Trophoblast cell (in vitro differentiated cells and primary cell): ENCODE measurements around the gene SDCCAG8. TPM values are rescaled to one million over a fixed set of nuclear protein-coding genes. Genes with fewer than 3 reads are reported as not detected.
"Not testable (repeated sequence)": the region's sequence is repeated elsewhere in the genome, so short reads cannot be mapped to it uniquely, and the experiment has no call there.

Source experiments
- DNase-seq, 2 donors: peaks; one replicate each; pipeline ENCODE4 v3.0.0-alpha.2; 2016
- H2AFZ ChIP-seq: 2 replicates; pipeline ENCODE4 v1.6.1; 2013; ENCODE audit warnings: low read length, moderate library complexity, mild to moderate bottlenecking; ENCODE audit not compliant: insufficient read depth, poor library complexity
- H2AK5ac ChIP-seq: 2 replicates; pipeline ENCODE4 v1.6.1; 2013; ENCODE audit warnings: mild to moderate bottlenecking, low read length
- H2BK120ac ChIP-seq: 2 replicates; pipeline ENCODE4 v1.6.1; 2013; ENCODE audit warnings: low read length, mild to moderate bottlenecking, moderate library complexity; ENCODE audit not compliant: insufficient read depth, poor library complexity
- H2BK12ac ChIP-seq: 2 replicates; pipeline ENCODE4 v1.6.1; 2013; ENCODE audit warnings: mild to moderate bottlenecking, low read length, moderate library complexity
- H2BK5ac ChIP-seq: 2 replicates; pipeline ENCODE4 v1.6.1; 2013; ENCODE audit warnings: low read length, low read depth, moderate library complexity, mild to moderate bottlenecking; ENCODE audit not compliant: poor library complexity
- H3K14ac ChIP-seq: 2 replicates; pipeline ENCODE4 v1.6.1; 2013; ENCODE audit warnings: mild to moderate bottlenecking, low read length
- H3K18ac ChIP-seq: 2 replicates; pipeline ENCODE4 v1.6.1; 2013; ENCODE audit warnings: mild to moderate bottlenecking, low read length
- H3K23ac ChIP-seq: 2 replicates; pipeline ENCODE4 v1.6.1; 2013; ENCODE audit warnings: low read length
- H3K27ac ChIP-seq: 2 replicates; pipeline ENCODE4 v1.5.1; 2013; ENCODE audit warnings: low read depth, mild to moderate bottlenecking, inconsistent platforms, low read length, moderate library complexity
- H3K27me3 ChIP-seq: 2 replicates; pipeline ENCODE4 v1.6.1; 2013; ENCODE audit warnings: inconsistent platforms, mild to moderate bottlenecking, low read length, moderate library complexity; ENCODE audit not compliant: insufficient read depth
- H3K36me3 ChIP-seq, 2 experiments: 1 replicate in 1 of 2; 2 replicates in 1 of 2; pipeline ENCODE4 v1.6.1; 2013; ENCODE audit warnings: low read length in 2 of 2, mild to moderate bottlenecking in 2 of 2, moderate library complexity in 1 of 2; ENCODE audit not compliant: insufficient read depth in 2 of 2, control insufficient read depth in 1 of 2
- H3K4ac ChIP-seq: 2 replicates; pipeline ENCODE4 v1.6.1; 2013; ENCODE audit warnings: low read depth, mild to moderate bottlenecking, low read length, moderate library complexity
- H3K4me1 ChIP-seq, 2 experiments: 1 replicate in 1 of 2; 2 replicates in 1 of 2; pipeline ENCODE4 v1.6.1; 2013; ENCODE audit warnings: low read length in 2 of 2, mild to moderate bottlenecking in 2 of 2, moderate library complexity in 1 of 2; ENCODE audit not compliant: insufficient read depth in 2 of 2, control insufficient read depth in 1 of 2
- H3K4me2 ChIP-seq: 2 replicates; pipeline ENCODE4 v1.6.1; 2013; ENCODE audit warnings: inconsistent platforms, mild to moderate bottlenecking, low read length, moderate library complexity
- H3K4me3 ChIP-seq: 2 replicates; pipeline ENCODE4 v1.5.1; 2013; ENCODE audit warnings: mild to moderate bottlenecking, low read depth, low read length, inconsistent platforms
- H3K79me1 ChIP-seq: one replicate; pipeline ENCODE4 v1.6.1; 2013; ENCODE audit warnings: low read length
- H3K79me2 ChIP-seq: 2 replicates; pipeline ENCODE4 v1.6.1; 2013; ENCODE audit warnings: low read length, mild to moderate bottlenecking; ENCODE audit not compliant: control insufficient read depth, insufficient read depth, poor library complexity
- H3K9ac ChIP-seq: 2 replicates; pipeline ENCODE4 v1.6.1; 2013; ENCODE audit warnings: mild to moderate bottlenecking, low read length
- H3K9me3 ChIP-seq: 2 replicates; pipeline ENCODE4 v1.6.1; 2013; ENCODE audit warnings: low read depth, mild to moderate bottlenecking, control low read depth, inconsistent platforms, low read length; ENCODE audit not compliant: insufficient read depth
- H4K12ac ChIP-seq: 2 replicates; pipeline ENCODE4 v1.6.1; 2013; ENCODE audit warnings: low read depth, mild to moderate bottlenecking, low read length, moderate library complexity
- H4K8ac ChIP-seq: 2 replicates; pipeline ENCODE4 v1.6.1; 2013; ENCODE audit warnings: low read depth, mild to moderate bottlenecking, low read length, moderate library complexity
- H4K91ac ChIP-seq: one replicate; pipeline ENCODE4 v1.6.1; 2013; ENCODE audit warnings: low read depth, mild to moderate bottlenecking, low read length, moderate library complexity
- WGBS: extraction: QIAGEN DNeasy Blood & Tissue Kit; methylation state at CpG from one replicate; pipeline ENCODE4 v1.1.7; 2013; ENCODE audit warnings: missing lambda C conversion rate; ENCODE audit not compliant: insufficient read length, insufficient coverage; ENCODE audit errors: extremely low coverage; 5-methylcytosine and 5-hydroxymethylcytosine counted together
- polyA plus RNA-seq: library from polyadenylated mRNA; stranded (reverse); fragments of 200-250 nt; gene quantifications from 2 replicates; pipeline ENCODE4 v1.2.3, GENCODE V29; 2013

SDCCAG8 gene
- 19.6 and 20.8 TPM in 2 replicates for polyA plus RNA-seq

DNA sequence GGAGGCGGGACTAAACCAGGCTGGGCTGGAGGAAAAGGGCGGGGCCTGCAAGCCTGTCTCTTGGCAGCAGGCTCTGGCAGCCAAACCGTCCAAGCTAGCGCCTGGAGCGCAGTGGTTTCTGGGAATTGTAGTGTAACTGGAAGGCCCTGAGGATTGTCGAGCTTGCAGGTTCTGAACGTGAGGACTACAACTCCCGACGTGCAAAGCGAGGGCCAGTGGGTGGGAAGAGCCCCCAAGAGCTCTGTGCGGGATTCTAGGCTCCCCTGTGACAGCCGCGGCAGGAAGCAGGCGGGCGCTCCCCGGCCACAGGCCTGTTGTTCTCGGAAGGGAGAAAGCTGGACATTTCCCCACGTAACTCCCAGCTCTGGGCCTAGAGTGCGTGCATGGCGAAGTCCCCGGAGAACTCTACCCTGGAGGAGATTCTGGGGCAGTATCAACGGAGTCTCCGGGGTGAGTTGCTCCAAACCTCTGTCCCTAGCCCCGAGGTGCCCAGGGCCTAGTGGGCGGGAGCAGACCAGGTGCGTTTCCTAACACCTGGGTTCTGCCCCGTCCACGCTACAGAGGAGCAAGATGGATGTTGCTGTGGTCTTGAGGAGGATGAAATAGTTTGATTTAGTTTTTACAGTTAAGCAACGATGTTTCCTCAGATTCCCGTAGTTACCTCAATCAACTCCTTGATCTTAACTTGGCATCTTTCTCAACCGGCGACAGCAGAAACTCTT is at the start of gene SDCCAG8:
TSS of gene SDCCAG8 (plus strand) at position 251 of the 722 bp plus-strand sequence. CDS start at position 384, 133 bp downstream.
- Histone ChIP-seq H3K4me1 (no peaks in the 10 kb centered on the region), H2BK12ac (no peak within 1 kb of the TSS), H2AFZ (peak within 1 kb of the TSS; percentile 98), H3K36me3 (peaks cover 0 to 3% of the 10 kb centered on the region in 2 experiments), H3K79me1 (peaks cover 15% of the 10 kb centered on the region), H2AK5ac (peak within 1 kb of the TSS; percentile 64), H3K9me3 (peaks cover 1% of the 10 kb centered on the region), H3K4ac (peak within 1 kb of the TSS; percentile 86), H3K18ac (peak within 1 kb of the TSS; percentile 97), H4K91ac (peak within 1 kb of the TSS; percentile 89), H2BK120ac (peak within 1 kb of the TSS; percentile 93), H2BK5ac (peak within 1 kb of the TSS; percentile 91), H3K4me2 (peak within 1 kb of the TSS; percentile 88), H3K9ac (peak within 1 kb of the TSS; percentile 98), H3K14ac (peak within 1 kb of the TSS; percentile 89), H3K23ac (no peak within 1 kb of the TSS), H4K8ac (peak within 1 kb of the TSS; percentile 92), H3K79me2 (peaks cover 7% of the 10 kb centered on the region), H4K12ac (peak within 1 kb of the TSS; percentile 98), H3K4me3 (peak within 1 kb of the TSS; percentile 100), H3K27ac (peak within 1 kb of the TSS; percentile 96), H3K27me3 (no peaks in the 10 kb centered on the region)
- peak; percentile 100 for DNase-seq
- WGBS = no CpG with 5 or more reads among the region's 32 CpGs

DNA sequence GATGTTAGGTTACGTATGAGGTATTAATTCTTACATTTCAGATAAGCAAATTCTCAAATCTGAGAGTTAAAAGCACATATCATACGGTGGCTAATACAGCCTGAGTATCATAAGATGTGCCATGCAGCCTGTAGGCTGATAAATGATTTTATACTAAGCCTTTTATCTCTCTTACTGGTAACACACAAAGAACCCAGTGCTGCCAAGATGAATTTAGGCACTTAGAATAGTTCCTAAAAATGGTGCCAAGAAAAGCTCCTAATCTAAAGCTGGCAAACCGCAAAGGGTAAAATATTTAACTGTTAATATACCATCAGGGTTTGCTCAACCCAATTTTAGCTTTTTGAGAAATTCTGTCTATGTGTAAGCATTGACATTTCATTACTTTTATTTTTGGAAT is 43.9 kb upstream of the SDCCAG8 start:
- not testable (repeated sequence) for H2BK120ac ChIP-seq, H3K36me3 ChIP-seq, H3K14ac ChIP-seq, H3K4me1 ChIP-seq, H3K23ac ChIP-seq, H3K27ac ChIP-seq, H2BK12ac ChIP-seq, H3K4me2 ChIP-seq, H3K9ac ChIP-seq, H2BK5ac ChIP-seq, H4K8ac ChIP-seq, H3K27me3 ChIP-seq, H3K4me3 ChIP-seq, H3K79me1 ChIP-seq, H2AK5ac ChIP-seq, H4K12ac ChIP-seq, H3K9me3 ChIP-seq, H2AFZ ChIP-seq, DNase-seq, H3K4ac ChIP-seq, H3K18ac ChIP-seq, H3K79me2 ChIP-seq, H4K91ac ChIP-seq
- no CpG with 5 or more reads among the region's 3 CpGs for WGBS

DNA sequence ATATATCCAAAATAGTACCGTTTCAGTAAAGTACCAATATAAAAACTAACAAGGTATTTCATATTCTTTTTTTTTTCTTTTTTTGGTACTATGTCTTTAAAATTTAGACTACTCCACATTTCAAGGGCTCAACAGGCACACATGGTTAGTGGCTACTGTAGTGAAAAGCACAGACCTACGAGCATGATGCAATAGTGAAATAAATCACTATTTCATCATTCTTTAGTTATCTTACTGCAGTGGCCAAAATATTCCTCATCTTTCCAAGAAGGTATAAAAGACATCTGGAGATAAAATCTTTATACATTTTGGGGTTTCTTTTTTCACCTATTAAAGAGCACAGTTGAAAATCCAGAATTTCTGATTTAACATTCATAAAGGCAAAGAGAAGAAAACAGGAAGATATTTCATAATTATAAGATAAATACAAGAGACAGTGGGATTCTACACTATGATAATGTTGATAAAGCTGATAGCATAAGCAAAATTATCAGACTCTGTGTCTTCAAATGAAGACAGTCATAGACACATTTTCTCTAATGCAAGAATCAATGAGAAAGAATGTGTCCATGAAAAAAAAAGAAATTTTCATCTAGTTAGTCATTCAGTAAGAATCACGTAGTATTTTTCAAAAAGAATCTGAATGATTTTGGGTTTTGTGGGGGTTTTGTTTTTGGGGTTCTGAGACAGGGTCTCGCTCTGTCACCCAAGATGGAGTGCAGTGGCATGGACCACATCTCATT is 42.6 kb upstream of the SDCCAG8 start:
- Histone ChIP-seq H4K12ac (no peak overlapping the region), H3K4me1 (no peaks in the 10 kb centered on the region), H2BK5ac (no peak overlapping the region), H3K4me2 (no peak overlapping the region), H2AK5ac (no peak overlapping the region), H3K9ac (no peak overlapping the region), H3K79me1 (no peaks in the 10 kb centered on the region), H2BK120ac (no peak overlapping the region), H3K23ac (no peak overlapping the region), H3K14ac (no peak overlapping the region), H2AFZ (no peak overlapping the region), H2BK12ac (no peak overlapping the region), H4K91ac (no peak overlapping the region), H3K36me3 (peaks cover 3 to 4% of the 10 kb centered on the region in 2 experiments), H3K27ac (no peak overlapping the region), H3K27me3 (no peaks in the 10 kb centered on the region), H3K18ac (no peak overlapping the region), H3K79me2 (no peaks in the 10 kb centered on the region), H3K4ac (no peak overlapping the region), H3K4me3 (no peak overlapping the region), H4K8ac (no peak overlapping the region), H3K9me3 (no peaks in the 10 kb centered on the region)
- peak in 1 of 2 donors; percentile 4 for DNase-seq
- no CpG with 5 or more reads among the region's 4 CpGs for WGBS

DNA sequence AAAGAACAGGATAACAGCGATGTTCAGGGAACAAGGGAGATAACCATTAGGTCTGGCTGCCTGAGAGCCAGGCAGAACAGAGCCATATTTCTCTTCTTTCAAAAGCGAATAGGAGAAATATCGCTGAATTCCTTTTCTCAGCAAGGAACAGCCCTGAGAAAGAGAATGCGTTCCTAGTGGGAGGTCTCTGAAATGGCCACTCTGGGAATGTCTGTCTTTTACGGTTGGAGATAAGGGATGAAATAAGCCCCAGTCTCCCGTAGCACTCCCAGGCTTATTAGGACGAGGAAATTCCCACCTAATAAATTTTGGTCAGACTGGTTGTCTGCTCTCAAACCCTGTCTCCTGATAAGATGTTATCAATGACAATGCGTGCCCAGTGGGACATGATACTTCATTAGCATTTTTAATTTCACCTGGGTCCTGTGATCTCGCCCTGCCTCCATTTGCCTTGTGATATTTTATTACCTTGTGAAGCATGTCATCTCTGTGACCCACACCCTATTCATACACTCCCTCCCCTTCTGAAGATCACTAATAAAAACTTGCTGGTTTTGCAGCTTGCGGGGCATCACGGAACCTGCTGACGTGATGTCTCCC is 40.5 kb upstream of the SDCCAG8 start:
- H3K79me1 ChIP-seq, H2AK5ac ChIP-seq, H4K12ac ChIP-seq, H4K8ac ChIP-seq, H3K27me3 ChIP-seq, H3K4me1 ChIP-seq, H3K18ac ChIP-seq, H3K4me2 ChIP-seq, DNase-seq, H3K4me3 ChIP-seq, H2BK120ac ChIP-seq, H4K91ac ChIP-seq, H2AFZ ChIP-seq, H3K14ac ChIP-seq, H3K9me3 ChIP-seq, H2BK5ac ChIP-seq, H2BK12ac ChIP-seq, H3K23ac ChIP-seq, H3K36me3 ChIP-seq, H3K9ac ChIP-seq, H3K79me2 ChIP-seq, H3K4ac ChIP-seq, H3K27ac ChIP-seq: not testable (repeated sequence)
- no CpG with 5 or more reads among the region's 12 CpGs for WGBS
